SJCRH30 (cell line): ENCODE results near the gene MBD3. TPM values are rescaled to one million over a fixed set of nuclear protein-coding genes. Genes with fewer than 3 reads are reported as not detected.
A peak's percentile ranks its signal among the peaks of the same experiment; 100 is the strongest.
"Not testable (repeated sequence)": the region's sequence is repeated elsewhere in the genome, so short reads cannot be mapped to it uniquely, and the experiment has no call there.

Experiments used
- DNase-seq, 2 experiments: peaks; one replicate each; pipeline ENCODE4 v3.0.0-alpha.2; 2015 to 2020
- H3K27ac ChIP-seq: fragments of 250-450 bp; sonication (Bioruptor Pico); 2 replicates; pipeline ENCODE4 v1.5.1; 2020; ENCODE audit warnings: mild to moderate bottlenecking, moderate library complexity
- H3K27me3 ChIP-seq: fragments of 250-450 bp; sonication (Bioruptor Pico); 2 replicates; pipeline ENCODE4 v1.5.1; 2020; ENCODE audit warnings: mild to moderate bottlenecking, moderate library complexity
- H3K36me3 ChIP-seq: fragments of 250-450 bp; sonication (Bioruptor Pico); 2 replicates; pipeline ENCODE4 v1.5.1; 2020; ENCODE audit warnings: mild to moderate bottlenecking, moderate library complexity
- H3K4me1 ChIP-seq: fragments of 250-450 bp; sonication (Bioruptor Pico); 2 replicates; pipeline ENCODE4 v1.5.1; 2020; ENCODE audit warnings: mild to moderate bottlenecking, moderate library complexity
- H3K4me3 ChIP-seq: fragments of 250-450 bp; sonication (Bioruptor Pico); 2 replicates; pipeline ENCODE4 v1.5.1; 2020; ENCODE audit warnings: mild to moderate bottlenecking, moderate library complexity
- H3K9me3 ChIP-seq: fragments of 250-450 bp; sonication (Bioruptor Pico); replicated peaks from 2 replicates; pipeline ENCODE4 v1.5.1; 2020; ENCODE audit warnings: mild to moderate bottlenecking, moderate library complexity
- total RNA-seq: library from RNA; depleted of rRNA; stranded (reverse); fragments of >200 nt; shearing (Covaris generic); gene quantifications from 2 replicates; pipeline ENCODE4 v1.2.3, GENCODE V29; 2014; rRNA removed

Gene MBD3
- 99.8 and 103 TPM in 2 replicates for total RNA-seq

GRCh38 chr19:1592755-1593500 is at the start of gene MBD3:
Gene MBD3 (minus strand): TSS chr19:1592865. CDS start chr19:1592631, 234 bp downstream.
- H3K27ac ChIP-seq = peak within 1 kb of the TSS; percentile 96
- no peaks in the 10 kb centered on the region for H3K4me1 ChIP-seq
- H3K36me3 ChIP-seq = peaks cover 4% of the 10 kb centered on the region; the same call in 1 of the 2 replicates
- H3K4me3 ChIP-seq = peak within 1 kb of the TSS; percentile 93
- no peaks in the 10 kb centered on the region for H3K27me3 ChIP-seq
- DNase-seq = peak; percentile 95
- no peaks in the 10 kb centered on the region for H3K9me3 ChIP-seq

GRCh38 chr19:1640893-1641448 is 48.3 kb upstream of the MBD3 start:
- H3K36me3 ChIP-seq = peaks cover 46% of the 10 kb centered on the region
- H3K27ac ChIP-seq, H3K27me3 ChIP-seq, H3K9me3 ChIP-seq, DNase-seq, H3K4me1 ChIP-seq, H3K4me3 ChIP-seq: not testable (repeated sequence)

- Histone ChIP-seq H3K4me1 (no peaks in the 10 kb centered on the region), H3K27ac (no peak overlapping the region), H3K9me3 (no peaks in the 10 kb centered on the region), H3K27me3 (no peaks in the 10 kb centered on the region), H3K36me3 (peaks cover 48% of the 10 kb centered on the region), H3K4me3 (no peak overlapping the region)
- DNase-seq = no peak
These were observed 43.9 kb upstream of the MBD3 start for GRCh38 chr19:1636325-1637236.

- peaks cover 56% of the 10 kb centered on the region for H3K36me3 ChIP-seq
- no peak for DNase-seq
- H3K27me3 ChIP-seq = no peaks in the 10 kb centered on the region
- H3K27ac ChIP-seq = no peak overlapping the region
- no peaks in the 10 kb centered on the region for H3K4me1 ChIP-seq
- no peaks in the 10 kb centered on the region for H3K9me3 ChIP-seq
- no peak overlapping the region for H3K4me3 ChIP-seq
These were observed 42.2 kb upstream of the MBD3 start for GRCh38 chr19:1634938-1635243.

- no peak for DNase-seq
- Histone ChIP-seq H3K4me3 (no peak overlapping the region), H3K4me1 (no peaks in the 10 kb centered on the region), H3K9me3 (no peaks in the 10 kb centered on the region), H3K27me3 (no peaks in the 10 kb centered on the region), H3K27ac (no peak overlapping the region), H3K36me3 (peaks cover 55% of the 10 kb centered on the region)
These were observed 41.7 kb upstream of the MBD3 start for GRCh38 chr19:1634242-1634937.

- Histone ChIP-seq H3K9me3 (no peaks in the 10 kb centered on the region), H3K27me3 (no peaks in the 10 kb centered on the region), H3K4me3 (no peak overlapping the region), H3K4me1 (no peaks in the 10 kb centered on the region), H3K27ac (no peak overlapping the region), H3K36me3 (peaks cover 44% of the 10 kb centered on the region)
- no peak for DNase-seq
These were observed 40.7 kb upstream of the MBD3 start for GRCh38 chr19:1633269-1633826.

- Histone ChIP-seq H3K36me3 (peaks cover 39% of the 10 kb centered on the region), H3K9me3 (no peaks in the 10 kb centered on the region), H3K27me3 (no peaks in the 10 kb centered on the region), H3K4me3 (no peak overlapping the region), H3K27ac (no peak overlapping the region), H3K4me1 (no peaks in the 10 kb centered on the region)
- no peak for DNase-seq
These were observed 40.0 kb upstream of the MBD3 start for GRCh38 chr19:1632462-1633268.

- Histone ChIP-seq H3K27ac (no peak overlapping the region), H3K4me3 (no peak overlapping the region), H3K9me3 (no peaks in the 10 kb centered on the region), H3K4me1 (no peaks in the 10 kb centered on the region), H3K27me3 (no peaks in the 10 kb centered on the region), H3K36me3 (peaks cover 33% of the 10 kb centered on the region)
- DNase-seq = no peak
These were observed 39.0 kb upstream of the MBD3 start for GRCh38 chr19:1631557-1632100.

- Histone ChIP-seq H3K4me1 (no peaks in the 10 kb centered on the region), H3K4me3 (no peak overlapping the region), H3K27ac (no peak overlapping the region), H3K27me3 (no peaks in the 10 kb centered on the region), H3K9me3 (no peaks in the 10 kb centered on the region), H3K36me3 (peaks cover 29% of the 10 kb centered on the region)
- no peak for DNase-seq
These were observed 38.1 kb upstream of the MBD3 start for GRCh38 chr19:1630811-1631210.

GRCh38 chr19:1630012-1630411 is 37.3 kb upstream of the MBD3 start:
- Histone ChIP-seq H3K9me3 (no peaks in the 10 kb centered on the region), H3K27me3 (no peaks in the 10 kb centered on the region)

GRCh38 chr19:1629256-1629808 is 36.7 kb upstream of the MBD3 start:
- H3K27ac ChIP-seq = no peak overlapping the region
- peaks cover 22% of the 10 kb centered on the region for H3K36me3 ChIP-seq
- no peaks in the 10 kb centered on the region for H3K9me3 ChIP-seq
- H3K4me3 ChIP-seq = no peak overlapping the region
- DNase-seq = no peak
- H3K27me3 ChIP-seq = no peaks in the 10 kb centered on the region
- H3K4me1 ChIP-seq = no peaks in the 10 kb centered on the region

More at GRCh38 chr19:1630012-1630411, 37.3 kb upstream of the MBD3 start:
- Histone ChIP-seq H3K27ac (no peak overlapping the region), H3K4me1 (no peaks in the 10 kb centered on the region), H3K4me3 (no peak overlapping the region), H3K36me3 (peaks cover 22% of the 10 kb centered on the region)
- DNase-seq = no peak

GRCh38 chr19:1627194-1627593 is 34.5 kb upstream of the MBD3 start:
- DNase-seq = no peak
- Histone ChIP-seq H3K27me3 (no peaks in the 10 kb centered on the region), H3K4me3 (no peak overlapping the region), H3K27ac (no peak overlapping the region), H3K4me1 (no peaks in the 10 kb centered on the region), H3K36me3 (peaks cover 25% of the 10 kb centered on the region), H3K9me3 (no peaks in the 10 kb centered on the region)

GRCh38 chr19:1626417-1627010 is 33.8 kb upstream of the MBD3 start:
- Histone ChIP-seq H3K4me3 (no peak overlapping the region), H3K9me3 (no peaks in the 10 kb centered on the region), H3K36me3 (peaks cover 22% of the 10 kb centered on the region), H3K27me3 (no peaks in the 10 kb centered on the region), H3K27ac (no peak overlapping the region), H3K4me1 (no peaks in the 10 kb centered on the region)
- DNase-seq = no peak
